RKO (cell line): ENCODE results near the gene F9.
A peak's percentile ranks its signal among the peaks of the same experiment; 100 is the strongest.
"Not testable (repeated sequence)": the region's sequence is repeated elsewhere in the genome, so short reads cannot be mapped to it uniquely, and the experiment has no call there.

Experiments used
- DNase-seq: peaks from one replicate; pipeline ENCODE4 v3.0.0-alpha.2; 2016; ENCODE audit warnings: low spot score

F9 gene

DNA sequence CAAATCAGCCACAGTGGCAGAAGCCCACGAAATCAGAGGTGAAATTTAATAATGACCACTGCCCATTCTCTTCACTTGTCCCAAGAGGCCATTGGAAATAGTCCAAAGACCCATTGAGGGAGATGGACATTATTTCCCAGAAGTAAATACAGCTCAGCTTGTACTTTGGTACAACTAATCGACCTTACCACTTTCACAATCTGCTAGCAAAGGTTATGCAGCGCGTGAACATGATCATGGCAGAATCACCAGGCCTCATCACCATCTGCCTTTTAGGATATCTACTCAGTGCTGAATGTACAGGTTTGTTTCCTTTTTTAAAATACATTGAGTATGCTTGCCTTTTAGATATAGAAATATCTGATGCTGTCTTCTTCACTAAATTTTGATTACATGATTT, at the start of gene F9:
TSS of gene F9 (plus strand) at position 190 of the 400 bp plus-strand sequence. CDS start at position 216, 26 bp downstream.
- DNase-seq = no peak

DNA sequence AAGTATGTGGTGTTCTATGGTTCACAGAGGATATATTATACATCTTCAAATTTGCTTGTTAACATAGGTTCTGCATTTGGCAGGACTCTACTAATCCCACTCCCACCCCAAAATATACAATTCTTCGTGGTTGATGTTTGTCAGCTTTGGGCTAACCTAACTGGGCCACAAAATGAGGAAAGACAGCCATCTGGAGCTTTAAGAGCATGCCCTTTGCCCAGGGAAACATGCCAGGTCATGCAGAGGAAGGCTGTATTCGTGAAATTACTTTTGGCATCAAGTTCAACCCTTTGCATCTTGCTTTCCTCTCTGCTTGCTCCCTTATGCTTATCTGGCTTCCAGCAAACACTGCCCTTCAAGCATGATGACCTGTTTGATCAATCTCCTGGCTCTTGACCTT, 46.8 kb upstream of the F9 start:
- no peak for DNase-seq

- no peak for DNase-seq
These were observed 45.9 kb upstream of the F9 start for GRCh38 chrX:139484591-139484990.

GRCh38 chrX:139495324-139495723, 35.2 kb upstream of the F9 start:
- DNase-seq = no peak

DNA sequence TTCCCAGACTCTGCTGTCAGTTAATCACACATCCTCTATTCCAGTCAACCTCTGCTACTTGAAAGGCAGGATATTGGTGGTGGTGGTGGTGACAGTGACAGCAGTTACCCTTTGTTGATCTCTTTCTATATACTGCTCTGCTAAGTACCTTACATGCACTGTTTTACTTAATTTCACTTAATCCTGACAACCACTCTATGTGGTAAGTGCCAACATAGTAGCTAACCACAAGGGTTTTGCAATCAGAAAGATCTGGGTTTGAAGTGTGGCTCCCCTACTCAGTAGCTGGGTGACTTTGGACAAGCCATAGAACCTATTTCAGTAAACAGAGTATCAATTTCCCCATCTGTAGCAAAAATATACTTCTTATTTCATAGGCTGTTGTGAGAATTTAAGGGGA, 24.2 kb upstream of the F9 start:
- DNase-seq = no peak

- DNase-seq = no peak
These were observed 22.4 kb upstream of the F9 start for GRCh38 chrX:139508099-139508498.

DNA sequence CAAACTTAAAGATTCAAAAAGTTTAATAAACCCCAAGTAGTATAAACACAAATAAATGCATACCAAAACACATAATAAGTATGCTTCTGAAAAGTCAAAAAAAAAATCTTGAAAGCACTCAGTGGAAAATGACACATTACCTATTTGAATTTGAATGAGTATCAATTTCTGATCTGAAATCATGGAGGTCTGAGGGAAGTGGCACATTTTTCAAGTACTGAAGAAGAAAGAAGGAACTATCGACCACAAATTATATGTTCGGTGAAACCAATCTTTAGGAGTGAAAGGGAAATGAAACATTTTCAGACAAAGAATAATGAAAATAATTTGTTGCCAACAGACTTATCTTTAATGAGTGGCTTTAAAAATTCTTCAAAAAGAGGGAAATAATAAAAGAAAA, 12.1 kb upstream of the F9 start:
- no peak for DNase-seq

- DNase-seq = not testable (repeated sequence)
These were observed 1.7 kb upstream of the F9 start for GRCh38 chrX:139528829-139529228.

DNA sequence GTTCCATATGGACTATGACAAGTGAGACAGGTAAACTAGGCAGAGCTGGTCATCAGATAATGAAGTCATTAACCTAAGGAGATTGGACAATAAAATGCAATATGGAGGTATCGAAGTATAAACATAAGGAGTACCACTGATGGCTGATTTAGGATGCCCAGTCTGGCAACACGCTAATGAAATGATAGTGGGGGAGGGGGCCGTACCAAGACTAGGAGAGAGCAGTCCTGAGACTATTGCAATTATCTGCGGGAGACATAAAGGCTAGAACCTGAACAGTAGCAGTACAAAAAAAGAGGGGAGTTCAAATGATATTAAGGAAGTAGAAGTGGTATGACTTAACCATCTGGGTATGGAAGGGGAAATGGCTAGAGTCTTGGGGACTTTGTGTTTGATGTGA, 2.3 kb downstream of the F9 start:
- no peak for DNase-seq

DNA sequence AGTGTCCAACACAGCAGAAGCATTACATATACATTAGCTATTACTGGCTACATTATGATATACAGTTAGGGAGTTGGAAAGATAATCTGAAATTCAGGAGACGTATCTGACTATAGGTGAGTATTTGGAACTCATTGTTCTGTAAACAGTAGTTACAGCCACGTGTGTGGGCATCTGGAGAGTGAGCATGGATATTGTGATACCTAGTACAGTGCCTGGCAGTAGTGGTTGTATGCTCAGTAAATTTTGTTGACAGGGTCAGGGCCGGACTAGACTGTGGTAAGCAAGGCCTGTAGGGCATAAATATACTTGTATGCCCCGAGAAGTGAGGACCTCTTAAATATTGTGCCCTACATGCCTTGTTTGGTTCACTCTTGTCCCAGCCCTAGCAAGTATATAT, 2.9 kb downstream of the F9 start:
- DNase-seq = no peak

- no peak for DNase-seq
These were observed 8.6 kb downstream of the F9 start for GRCh38 chrX:139538907-139539790.

- no peak for DNase-seq
These were observed 12.1 kb downstream of the F9 start for GRCh38 chrX:139542652-139543051.

- DNase-seq = no peak
These were observed 13.4 kb downstream of the F9 start for GRCh38 chrX:139543920-139544319.

DNA sequence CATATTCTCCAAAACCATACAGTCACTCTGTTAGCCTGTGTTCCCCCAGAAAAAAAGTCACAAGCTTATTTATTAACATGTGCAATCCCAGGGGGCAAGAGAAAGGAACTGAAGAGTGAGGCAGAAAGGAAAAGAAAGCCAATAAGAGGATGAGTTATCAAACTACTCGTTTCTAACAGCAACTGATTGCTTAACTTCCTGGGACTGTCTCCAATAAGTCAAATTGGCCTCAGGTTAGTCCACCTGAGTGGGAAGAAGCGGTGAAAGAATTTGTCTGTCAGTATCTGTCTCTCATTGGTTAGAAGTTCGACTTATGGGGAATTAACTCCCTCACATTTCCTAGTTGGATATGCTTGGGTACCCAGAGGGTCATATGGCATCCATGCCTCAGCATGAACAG, 14.1 kb downstream of the F9 start:
- no peak for DNase-seq

- no peak for DNase-seq
These were observed 23.8 kb downstream of the F9 start for GRCh38 chrX:139554376-139554775.

DNA sequence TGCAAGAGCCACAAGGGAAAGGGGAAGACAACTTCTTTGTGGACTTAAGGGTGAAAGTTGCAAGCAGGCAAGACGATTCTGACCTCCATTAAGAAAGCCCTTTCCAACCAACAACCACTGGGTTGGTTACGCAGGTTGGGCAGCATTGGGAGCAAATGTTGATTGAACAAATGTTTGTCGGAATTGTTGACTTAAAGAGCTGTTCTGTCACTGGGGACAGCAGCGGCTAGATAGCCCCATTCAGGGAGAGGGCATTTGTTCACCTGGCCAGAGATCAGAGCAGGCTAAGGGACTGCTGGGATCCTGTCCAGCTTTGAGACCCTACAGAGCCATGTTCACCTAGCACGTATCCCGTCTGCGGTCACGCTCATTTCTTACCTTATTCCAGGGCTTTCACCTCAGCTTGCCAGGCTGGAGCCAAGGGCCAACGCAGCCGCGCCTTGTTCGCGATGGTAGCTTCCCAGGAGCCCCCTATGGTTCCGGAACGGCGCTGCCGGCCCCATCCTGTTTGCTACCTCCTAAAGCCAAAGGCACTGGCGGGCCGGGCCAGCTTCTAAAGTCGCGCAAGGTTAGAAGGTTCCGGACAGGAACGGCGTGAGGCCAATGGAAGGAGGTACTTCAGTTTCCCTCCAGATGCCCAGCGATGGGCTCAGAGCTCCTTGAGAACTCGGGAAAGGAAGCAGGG, 24.6 kb downstream of the F9 start:
- no peak for DNase-seq

- peak; percentile 86 for DNase-seq
These were observed 29.0 kb downstream of the F9 start for GRCh38 chrX:139559383-139560042.

- DNase-seq = no peak
These were observed 29.7 kb downstream of the F9 start for GRCh38 chrX:139560221-139560620.

GRCh38 chrX:139563251-139563650, 32.7 kb downstream of the F9 start:
- no peak for DNase-seq

DNA sequence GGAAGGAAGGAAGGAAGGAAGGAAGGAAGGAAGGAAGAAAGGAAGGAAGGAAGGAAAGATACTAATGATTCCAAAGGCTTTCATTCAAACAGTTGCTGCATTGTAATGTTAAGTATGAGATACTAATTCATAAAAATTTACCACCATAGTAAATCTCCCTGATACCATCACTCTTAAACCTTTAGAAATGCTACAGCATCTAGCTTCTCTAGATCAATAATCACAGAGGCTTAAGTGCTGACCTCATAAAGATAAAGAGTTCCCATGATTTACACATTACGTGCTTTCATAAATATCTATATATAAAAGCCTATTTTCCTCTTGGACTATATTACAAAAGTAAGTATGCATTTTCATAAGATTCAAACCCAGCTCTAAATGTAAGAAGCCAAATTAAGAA, 36.4 kb downstream of the F9 start:
- DNase-seq = no peak

DNA sequence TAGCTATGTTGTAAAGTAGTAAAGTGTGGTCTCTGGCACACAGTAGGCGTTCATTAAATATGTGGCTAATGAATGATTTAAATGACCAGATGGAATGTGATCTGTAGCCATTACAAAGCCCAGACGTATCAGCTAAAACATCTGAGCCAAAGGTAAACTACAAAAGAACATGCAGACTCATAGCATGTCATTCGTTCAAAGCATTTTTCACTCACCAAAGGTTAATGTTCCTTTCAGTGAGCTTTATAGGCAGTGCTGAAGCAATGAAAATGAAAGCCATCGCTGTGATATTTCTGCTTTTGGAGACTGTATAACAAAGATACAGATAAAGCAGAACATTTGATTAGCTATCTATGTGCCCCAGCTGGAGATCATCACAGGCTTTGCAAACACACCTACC, 50.5 kb downstream of the F9 start:
- no peak for DNase-seq

GRCh38 chrX:139585613-139586012, 55.1 kb downstream of the F9 start:
- no peak for DNase-seq

GRCh38 chrX:139596068-139596467, 65.5 kb downstream of the F9 start:
- DNase-seq = no peak
